Measurements from ENCODE around the gene ZCCHC14.

The ZCCHC14 gene

DNA sequence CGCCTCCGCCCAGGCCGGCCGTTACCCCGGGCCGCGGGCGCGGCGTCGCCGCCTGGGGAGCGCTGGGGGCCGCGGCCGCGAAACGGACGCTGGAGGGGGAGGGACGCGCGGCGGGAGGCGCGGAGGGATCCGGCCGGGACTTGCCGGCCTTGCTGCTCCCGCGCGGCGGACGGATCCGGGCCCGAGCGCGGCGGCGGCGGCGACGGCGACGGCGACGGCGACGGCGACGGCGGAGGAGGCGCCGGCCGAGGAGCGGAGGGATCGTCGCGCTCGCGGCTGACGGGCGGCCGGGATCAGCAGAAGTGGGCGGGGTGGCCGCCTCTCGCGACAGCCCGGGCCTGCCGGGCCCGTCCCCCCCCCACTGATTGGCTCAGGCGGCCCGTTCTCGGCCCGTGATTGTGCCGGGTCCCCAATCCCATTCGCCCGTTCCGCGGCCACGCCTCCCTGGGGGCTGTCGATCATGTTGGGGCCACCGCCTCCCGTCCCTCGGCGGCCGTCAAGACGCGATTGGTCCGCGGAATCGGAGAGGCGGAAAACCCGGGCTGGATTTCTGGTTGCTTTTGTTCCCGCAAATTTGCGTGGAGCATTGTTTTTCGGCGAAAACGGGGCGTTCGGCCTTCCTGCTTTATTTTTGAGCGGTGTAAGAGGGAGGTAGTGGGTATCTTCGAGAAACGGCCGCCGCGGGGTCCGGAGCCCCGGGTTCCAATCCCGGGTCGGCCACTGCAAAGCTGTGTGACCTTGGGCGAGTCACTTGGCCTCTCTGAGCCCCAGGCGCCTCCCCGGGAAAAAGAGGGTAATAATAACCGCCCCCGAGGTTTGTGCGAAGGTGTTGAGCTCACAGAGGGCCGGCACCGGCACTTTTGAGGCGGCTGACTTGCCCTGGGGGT, at the start of gene ZCCHC14:
TSS of gene ZCCHC14 (minus strand) at position 304 of the 887 bp plus-strand sequence. CDS start 786 bp downstream, outside the sequence.
- peak; percentile 96 for DNase-seq

DNA sequence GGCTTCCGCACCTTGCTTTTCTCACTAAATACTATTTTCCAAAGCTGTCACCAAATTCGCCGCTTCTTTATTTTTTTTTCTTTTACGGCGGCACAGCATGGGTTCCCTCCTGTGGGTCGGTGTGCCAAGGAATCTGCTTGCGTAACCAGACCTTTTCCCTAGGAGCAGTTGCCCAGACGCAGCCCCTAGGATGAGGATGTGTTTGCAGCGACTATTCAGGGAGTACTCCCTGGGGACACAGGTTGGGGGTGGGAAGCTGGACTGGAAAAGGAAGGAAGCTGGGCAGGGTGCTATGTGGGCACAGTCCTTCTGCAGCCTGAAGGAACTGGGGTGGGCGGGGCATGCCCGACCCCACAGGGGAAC, 49.0 kb upstream of the ZCCHC14 start:
- no peak for DNase-seq

DNA sequence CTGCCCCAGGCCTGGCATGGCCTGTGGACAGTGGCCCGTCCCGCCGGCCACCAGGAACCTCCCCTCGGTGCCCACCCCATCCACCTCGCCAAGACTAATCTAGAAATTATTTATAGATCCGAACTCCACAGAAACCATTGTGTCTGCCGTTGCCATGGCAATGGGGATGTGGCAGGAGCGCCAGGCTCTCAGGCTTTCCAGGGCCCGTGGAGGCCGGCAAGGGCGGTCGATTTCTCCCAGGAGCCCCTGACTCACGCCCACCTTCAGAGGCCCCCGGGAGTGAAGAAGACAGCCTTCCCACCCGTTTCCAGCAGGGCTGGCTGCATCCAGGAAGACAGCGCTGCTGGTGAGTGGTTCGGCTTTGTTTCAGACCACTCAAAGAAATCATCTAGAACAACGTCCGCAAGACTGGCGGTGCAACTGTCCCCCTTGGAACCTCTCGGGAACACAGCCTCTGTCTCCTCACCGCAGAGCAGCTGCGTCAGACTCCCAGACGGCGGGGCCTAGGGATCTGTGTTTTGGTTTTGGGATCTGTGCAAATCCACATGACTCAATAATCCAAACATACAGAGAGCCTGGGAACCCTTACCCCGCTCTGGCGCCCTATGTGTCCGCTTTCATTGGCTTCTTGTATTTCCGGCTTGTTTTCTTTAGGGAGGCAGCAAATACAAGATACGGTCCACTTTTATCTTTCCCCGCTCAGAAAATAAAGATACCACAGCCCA, 48.5 kb upstream of the ZCCHC14 start:
- no peak for DNase-seq

DNA sequence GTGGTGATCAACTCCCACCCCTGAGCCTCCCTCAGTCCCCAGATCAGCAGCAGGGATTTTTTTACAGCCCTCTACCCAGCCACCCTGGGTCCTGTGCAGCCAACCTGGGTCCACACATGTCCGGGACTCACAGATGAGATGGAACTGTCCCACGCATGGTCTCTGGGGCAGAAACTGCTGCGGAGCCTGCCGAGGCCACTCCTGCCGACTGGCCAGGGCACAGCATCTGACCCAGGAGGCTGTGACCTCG, 48.0 kb upstream of the ZCCHC14 start:
- DNase-seq: no peak

DNA sequence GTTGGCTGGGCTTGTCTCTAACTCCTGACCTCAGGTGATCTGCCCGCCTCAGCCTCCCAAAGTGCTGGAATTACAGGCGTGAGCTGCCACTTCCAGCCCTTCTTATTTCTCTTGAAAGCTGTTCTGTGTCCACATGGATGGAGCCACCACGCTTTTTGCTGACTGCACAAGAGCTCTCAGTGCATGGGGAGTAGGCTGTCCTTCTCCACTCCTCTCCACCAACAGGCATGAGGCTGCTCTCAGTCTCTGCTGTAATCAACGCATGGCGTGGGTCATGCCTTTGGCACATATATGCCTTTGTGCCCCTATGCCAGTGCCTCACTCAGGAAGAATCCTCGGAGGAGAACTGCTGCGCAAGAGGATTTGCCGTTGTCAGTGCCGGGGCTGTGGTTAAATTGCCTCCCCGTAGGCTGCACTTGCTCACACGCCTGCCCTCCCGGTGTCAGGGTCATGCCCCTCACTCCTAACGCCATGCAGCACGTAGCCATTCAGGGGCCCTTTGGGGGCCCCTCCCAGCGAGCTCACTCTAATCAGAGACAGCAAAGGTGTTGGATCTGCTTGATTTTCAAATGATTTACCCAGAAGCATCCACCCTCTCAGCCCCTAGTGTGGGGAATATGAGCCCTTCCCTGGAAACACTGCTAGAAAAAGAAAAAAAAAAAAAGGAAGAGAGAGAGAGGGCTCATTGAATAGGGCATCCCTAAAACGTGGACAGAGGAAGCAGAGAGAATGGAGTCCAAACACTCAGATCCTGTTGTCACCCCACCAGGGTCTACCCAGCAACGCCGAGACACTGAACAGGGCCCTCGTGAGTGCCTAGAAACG, 47.5 kb upstream of the ZCCHC14 start:
- peak; percentile 70 for DNase-seq

DNA sequence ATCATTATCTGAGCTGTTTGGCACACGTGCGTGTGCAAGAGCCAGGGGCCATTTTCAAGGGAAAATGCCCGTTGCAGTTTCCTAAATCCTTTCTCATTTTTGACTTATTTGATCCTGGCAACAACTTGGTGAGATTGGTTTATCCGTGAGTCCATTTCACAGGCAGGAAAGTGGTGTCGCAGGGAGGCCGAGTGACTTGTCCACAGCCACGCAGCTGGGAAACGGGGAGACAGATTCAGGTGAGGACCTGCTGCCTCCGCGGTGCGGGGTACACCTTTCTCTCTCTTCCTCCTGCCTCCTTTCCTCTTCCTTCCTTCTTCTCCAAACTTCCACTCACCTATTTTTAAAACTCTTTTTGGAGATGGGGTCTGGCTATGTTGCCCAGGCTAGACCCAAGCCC, 46.3 kb upstream of the ZCCHC14 start:
- DNase-seq: no peak

DNA sequence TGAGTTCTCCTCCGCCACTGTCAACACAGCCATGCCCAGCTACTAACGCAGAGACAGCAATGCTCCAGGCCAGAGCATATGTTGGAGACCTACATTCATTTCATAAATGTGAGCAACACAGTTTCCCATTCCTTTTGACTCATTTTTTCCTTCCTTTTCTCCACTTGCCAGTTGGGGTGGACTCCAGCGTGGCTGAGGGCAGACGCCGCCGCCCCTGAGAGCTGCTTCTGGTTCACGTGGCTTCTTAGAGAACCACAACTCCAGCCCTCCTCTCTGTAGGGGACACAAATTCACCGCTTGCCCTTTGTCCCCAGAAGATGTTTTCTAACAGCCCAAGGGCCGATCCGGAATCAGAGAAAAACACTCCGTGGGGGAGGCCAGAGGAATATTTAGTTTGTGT, 45.8 kb upstream of the ZCCHC14 start:
- DNase-seq: peak; percentile 9

DNA sequence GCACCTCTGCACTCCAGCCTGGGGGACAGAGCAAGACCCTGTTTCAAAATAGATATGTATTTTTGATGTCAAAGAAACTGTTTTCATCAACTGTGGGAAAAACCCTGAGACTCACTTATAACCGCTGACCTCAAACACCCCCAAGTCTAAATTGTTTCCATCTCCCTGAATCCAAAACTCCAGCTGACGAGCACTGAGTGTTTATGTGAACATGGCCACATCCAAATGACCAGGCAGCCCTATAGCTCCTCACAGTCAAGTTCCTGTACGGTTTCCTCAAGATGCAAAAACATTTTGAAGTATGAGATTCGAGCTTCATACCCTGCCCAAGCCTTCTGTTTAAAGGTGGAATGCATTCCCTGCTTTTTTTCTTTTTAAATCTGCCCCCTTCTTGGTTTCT, 45.3 kb upstream of the ZCCHC14 start:
- DNase-seq: no peak

DNA sequence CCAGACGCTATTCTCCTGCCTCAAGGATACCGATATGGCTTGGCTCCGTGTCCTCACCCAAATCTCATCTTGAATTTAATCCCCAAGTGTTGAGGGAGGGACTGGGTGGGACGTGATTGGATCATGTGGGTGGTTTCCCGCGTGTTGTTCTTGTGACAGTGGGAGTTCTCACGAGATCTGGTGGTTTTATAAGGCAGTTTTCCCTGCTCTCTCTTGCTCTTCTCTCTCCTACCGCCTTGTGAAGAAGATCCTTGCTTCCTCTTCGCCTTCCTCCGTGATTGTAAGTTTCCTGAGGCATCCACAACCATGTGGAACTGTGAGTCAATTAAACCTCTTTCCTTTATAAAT, 43.9 kb upstream of the ZCCHC14 start:
- no peak for DNase-seq

DNA sequence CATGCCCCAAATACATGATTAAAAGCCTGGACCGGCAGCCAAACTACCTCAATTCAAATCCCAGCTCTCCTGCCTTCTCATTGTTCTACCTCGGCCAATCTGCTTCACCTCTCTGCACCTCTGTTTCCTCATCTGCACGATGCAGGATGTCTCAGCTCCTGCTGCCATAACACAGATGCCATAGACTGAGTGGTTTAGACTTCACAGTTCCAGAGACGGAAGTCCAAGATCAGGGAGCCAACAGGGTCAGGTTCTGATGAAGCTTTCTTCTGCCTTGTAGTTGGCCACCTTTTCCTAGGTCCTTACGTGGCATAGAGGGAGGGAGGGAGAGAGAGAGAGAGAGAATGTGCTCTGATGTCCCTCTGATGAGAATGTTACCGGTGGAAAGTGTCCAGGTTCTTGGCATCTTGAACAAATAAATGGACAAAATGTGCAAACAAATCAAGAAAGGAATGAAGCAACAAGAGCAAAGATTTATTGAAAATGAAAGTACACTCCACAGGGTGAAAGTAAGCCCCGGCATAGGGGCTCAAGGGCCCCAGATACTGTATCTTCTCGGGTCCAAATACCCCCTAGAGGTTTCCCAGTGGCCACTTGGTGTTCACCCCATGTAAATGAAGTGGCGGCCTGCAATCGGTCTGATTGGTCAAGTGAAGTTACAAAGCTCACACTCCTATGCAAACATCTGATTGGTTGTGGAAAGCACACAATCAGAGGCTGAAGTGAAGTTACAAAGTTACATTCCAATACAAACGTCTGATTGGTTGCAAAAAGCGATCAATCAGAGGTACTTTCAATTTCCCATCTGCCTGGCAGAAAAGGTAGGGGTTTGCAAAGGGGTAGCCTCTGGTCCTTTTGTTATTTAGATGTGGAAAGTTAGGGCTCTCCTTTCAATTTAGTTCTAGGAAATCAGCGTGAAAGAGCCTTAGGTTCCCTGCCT, 43.3 kb upstream of the ZCCHC14 start:
- no peak for DNase-seq

DNA sequence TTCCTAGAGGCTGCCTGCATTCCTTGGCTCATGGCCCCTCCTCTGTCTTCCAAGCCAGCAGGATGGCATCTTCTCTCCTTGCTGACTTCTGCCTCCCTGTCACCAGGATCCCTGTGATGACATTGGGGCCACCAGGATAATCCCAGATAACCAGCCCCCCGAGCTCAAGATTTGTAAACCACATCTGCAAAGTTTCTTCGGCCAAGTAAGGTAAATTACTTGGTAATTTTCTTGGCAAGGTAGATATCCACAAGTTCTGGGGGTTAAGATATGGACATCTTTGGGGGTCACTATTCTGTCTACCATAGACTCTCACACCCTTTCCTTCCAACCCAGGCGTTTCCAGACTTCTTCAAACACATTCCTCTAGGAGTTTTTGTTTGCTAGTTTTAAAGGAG, 42.6 kb upstream of the ZCCHC14 start:
- DNase-seq: no peak

DNA sequence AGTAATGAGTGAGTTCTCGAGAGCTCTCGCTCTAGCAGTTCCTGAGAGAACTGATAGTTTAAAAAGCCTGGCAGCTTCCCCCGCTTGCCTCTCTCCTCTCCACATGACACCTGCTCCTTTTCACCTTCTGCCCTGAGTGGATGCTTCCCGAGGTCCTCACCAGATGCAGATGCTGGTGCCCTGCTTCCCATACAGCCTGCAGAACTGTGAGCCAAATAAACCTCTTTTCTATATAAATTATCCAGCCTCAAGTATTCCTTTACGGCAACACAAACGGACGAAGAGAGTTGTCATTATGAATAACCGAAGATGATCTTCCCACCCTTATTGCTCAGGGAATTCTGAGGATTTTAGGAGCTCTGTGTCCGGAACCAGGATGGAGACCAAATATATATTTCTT, 41.9 kb upstream of the ZCCHC14 start:
- no peak for DNase-seq

DNA sequence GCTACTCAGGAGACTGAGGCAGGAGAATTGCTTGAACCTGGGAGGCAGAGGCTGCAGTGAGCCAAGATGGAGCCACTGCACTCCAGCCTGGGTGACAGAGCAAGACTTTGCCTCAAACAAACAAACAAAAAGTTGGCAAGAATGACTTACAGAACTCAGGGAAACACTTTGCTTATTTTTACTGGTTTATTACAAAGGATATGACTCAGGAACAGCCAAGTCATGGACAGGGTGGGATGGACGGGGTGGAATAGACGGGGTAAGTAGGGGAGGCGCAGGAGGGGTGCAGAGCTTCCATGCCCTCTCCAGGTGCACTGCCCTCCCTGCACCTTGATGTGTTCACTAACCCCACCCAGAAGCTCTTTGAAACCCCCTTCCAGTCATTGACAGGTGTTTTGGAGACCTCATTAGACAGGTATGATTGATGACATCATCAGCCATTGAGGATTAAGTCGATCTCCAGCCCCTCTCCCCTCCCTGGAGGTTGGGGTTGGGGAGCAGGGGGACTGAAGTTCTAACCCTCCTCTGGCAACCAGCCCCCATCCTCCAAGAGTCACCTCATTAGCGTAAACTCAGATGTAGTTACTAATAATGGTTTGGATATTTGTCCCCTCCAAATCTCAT, 41.3 kb upstream of the ZCCHC14 start:
- DNase-seq: no peak

DNA sequence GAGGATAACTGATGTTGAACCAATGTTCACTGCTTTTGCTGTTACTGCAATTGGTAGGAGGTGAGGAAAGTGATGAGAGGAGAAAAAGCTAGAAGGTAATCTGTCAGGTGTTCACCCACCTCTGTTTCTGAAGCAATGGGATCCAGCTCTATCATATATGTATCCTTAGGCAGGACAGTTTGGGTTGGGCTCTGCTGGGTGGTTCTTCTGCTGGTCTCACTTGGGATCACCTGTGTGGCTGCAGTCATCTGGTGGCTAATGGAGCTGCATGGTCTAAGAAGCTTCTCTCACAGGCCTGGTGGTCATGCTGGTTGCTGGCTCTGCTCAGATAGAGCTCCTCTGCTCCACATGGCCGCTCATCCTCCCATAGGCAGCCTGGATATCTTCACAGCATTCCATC, 40.2 kb upstream of the ZCCHC14 start:
- no peak for DNase-seq

DNA sequence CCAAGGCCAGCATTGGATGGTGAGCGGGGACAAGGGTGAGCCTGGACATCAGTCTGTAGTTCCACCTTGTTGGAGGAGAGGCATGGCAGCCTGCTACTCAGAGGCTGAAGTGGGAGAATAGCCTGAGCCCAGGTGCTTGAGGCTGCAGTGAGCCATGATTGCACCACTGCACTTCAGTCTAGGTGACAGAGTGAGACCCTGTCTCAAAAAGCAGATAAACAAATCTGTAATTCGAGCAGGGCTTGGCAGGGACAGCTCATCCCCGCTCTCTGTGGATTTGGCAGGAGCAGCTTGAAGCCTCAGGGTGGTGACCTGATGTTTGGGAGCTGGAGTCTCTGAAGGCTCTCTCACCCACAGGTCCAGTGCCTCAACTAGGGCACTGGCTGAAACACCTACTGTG, 38.6 kb upstream of the ZCCHC14 start:
- DNase-seq: no peak

DNA sequence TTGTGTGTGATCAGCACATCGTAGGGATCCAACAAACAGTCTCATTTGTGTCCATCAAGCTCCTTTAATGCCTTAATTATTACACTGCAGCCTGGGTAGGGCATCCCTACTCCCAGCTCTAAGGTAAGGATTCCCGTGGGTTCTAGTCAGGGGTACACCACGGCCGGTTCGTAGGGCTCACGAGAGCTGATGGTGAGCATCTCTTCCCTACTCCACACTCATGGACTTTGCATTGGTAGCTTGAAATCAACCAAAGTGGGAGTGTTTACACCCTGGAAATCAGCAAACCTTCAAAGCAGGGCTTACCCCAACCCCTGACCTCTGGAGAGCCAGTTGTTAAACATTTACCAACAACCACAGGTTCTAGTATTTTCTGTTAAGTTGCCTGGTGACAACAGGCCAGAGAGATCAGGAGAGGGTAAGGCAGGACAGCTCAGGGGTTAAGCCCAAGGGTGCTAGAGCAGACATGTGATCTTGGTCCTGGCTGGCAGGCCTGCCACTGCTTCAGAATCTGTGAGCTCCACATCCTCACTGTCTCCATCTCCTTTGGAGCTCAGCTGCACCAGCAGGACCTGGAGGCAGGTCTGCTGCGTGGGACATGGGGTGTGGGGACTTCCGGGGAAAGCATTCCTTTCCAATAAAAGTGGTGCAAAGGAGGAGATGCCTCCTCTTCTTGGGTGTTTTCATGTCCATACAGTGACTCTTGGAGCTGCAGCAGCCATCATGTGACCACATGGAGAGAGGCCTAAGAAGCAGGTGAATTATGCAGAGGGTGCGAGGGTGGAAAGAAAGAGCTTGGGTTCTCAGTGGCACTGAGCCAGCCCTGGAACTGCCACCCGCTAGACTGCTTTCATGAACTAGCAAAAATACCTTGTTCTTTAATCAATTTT, 36.1 kb upstream of the ZCCHC14 start:
- no peak for DNase-seq

DNA sequence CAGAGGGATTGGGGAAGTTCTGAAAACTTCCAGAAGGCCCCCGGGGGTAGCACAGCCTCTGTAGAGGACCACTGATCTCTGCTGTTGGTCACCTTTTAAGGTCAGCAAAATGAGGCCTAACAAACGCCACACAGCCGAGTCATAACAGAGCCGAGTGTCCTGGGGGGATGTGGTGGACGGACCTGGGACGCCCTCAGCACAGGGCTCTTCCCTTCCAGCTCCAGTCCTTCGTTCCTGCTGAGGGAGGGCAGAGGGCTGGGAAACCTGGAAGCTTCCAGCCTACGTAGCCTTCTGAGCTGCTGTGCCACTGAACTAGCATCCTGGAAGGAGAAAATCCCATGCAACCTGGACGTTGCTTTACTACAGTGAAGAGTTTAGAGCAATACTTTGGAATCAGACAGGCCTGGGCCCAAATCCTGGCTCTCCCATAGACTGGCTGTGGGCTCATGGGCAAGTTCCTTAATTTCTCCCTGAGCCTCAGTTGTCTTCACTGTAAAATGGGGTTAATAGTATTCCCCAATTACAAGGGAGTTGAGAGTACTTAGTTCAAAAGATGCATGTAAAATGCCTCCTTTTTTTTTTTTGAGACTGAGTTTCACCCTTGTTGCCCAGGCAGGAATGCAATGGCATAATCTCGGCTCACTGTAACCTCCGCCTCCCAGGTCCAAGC, 34.4 kb upstream of the ZCCHC14 start:
- no peak for DNase-seq

DNA sequence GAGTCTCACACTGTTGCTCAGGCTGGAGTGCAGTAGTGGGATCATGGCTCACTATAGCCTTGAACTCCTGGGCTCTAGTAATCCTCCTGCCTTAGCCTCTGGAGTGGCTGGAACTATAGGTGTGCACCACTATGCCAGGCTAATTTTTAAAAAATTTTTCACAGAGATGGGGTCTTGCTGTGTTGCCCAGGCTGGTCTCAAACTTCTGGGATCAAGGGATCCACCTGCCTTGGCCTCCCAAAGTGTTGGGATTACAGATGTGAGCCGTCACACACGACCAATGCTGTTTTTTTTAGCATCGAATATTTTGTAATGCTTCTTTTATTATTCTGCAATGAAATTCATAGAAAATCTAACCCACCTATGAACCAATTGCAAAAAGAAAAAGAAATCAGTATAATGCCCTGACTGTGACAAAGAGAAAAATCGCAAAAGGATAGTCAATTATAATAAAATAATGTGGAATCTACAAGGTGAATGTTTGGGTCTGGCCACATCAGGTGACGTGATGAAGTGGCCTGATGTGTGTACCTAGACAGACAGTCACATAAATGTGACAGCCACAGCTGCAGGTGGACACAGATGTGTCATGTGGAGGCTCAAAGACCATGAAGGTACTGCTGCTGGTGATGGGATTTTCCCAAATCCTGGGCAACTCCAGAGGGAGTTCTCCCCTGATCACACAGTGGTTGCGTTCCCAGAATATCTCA, 33.6 kb upstream of the ZCCHC14 start:
- no peak for DNase-seq

DNA sequence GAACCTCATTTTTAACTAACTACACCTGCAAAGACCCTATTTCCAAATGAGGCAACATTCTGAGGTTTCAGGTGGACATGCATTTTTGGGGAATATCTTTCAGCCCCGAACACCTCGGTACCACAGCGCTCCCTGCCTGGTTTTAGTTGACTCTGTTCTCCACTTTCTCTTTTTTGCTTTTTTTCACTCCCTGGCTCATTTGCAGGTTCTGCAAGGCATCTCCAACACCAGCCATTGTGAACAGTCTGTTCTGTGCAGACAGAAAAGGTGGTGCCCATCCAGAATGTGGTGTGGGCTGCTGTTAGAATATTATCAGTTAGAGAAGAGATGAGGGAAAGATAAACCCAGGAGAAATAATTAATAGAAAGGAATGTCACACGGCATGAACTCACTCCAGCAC, 32.5 kb upstream of the ZCCHC14 start:
- no peak for DNase-seq

DNA sequence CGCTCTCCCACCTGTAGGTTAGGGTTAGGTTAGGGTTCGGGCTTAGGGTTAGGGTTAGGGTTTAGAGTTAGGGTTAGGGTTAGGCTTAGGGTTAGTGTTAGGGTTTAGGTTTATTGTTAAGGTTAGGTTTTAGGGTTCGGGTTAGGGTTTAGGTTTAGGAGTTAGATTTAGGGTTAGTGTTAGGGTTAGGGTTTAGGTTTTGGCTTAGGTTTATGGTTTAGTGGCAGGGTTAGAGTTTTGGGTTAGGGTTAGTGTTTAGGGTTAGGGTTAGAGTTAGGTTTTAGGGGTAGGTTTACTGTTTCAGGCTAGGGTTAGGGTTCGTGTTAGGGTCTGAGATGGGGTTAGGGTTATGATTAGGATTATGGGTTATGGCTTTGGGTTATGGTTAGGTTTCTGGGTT, 31.6 kb upstream of the ZCCHC14 start:
- no peak for DNase-seq

All from MV-4-11 (cell line).